Stimulated activated CD4-positive, alpha-beta T cell treated with anti-CD3 and anti-CD28 coated beads, Interleukin-4, amount 100 ng/mL, for 24 hours (primary cell): ENCODE results near the gene OVCH2.
"Not testable (repeated sequence)": the region's sequence is repeated elsewhere in the genome, so short reads cannot be mapped to it uniquely, and the experiment has no call there.

Experiments
- DNase-seq: peaks from one replicate; pipeline ENCODE4 v3.0.0-alpha.2; 2020

OVCH2 gene

GRCh38 chr11:7706377-7706776 lies at the start of gene OVCH2:
Gene OVCH2, minus strand, starts transcription at chr11:7706477. Its CDS starts 83 bp downstream, at chr11:7706394.
- no peak for DNase-seq

GRCh38 chr11:7749456-7749855 lies 43.2 kb upstream of the OVCH2 start:
- no peak for DNase-seq

GRCh38 chr11:7734767-7735166 lies 28.5 kb upstream of the OVCH2 start:
- DNase-seq: not testable (repeated sequence)

- DNase-seq: no peak
Measured at GRCh38 chr11:7714786-7715185, 8.5 kb upstream of the OVCH2 start.

- no peak for DNase-seq
Measured at GRCh38 chr11:7703740-7704139, 2.5 kb downstream of the OVCH2 start.

GRCh38 chr11:7696424-7696823 lies 9.9 kb downstream of the OVCH2 start:
- DNase-seq: peak; percentile 17

- no peak for DNase-seq
Measured at GRCh38 chr11:7694235-7694634, 12.0 kb downstream of the OVCH2 start.

GRCh38 chr11:7692426-7692825 lies 13.9 kb downstream of the OVCH2 start:
- DNase-seq: no peak

GRCh38 chr11:7691759-7692350 lies 14.4 kb downstream of the OVCH2 start:
- DNase-seq: no peak

- DNase-seq: no peak
Measured at GRCh38 chr11:7690648-7691047, 15.6 kb downstream of the OVCH2 start.

- no peak for DNase-seq
Measured at GRCh38 chr11:7689239-7689638, 17.0 kb downstream of the OVCH2 start.

- DNase-seq: no peak
Measured at GRCh38 chr11:7688238-7688826, 17.9 kb downstream of the OVCH2 start.

- DNase-seq: no peak
Measured at GRCh38 chr11:7687386-7687785, 18.9 kb downstream of the OVCH2 start.

- DNase-seq: no peak
Measured at GRCh38 chr11:7686761-7687160, 19.5 kb downstream of the OVCH2 start.

GRCh38 chr11:7683571-7683970 lies 22.7 kb downstream of the OVCH2 start:
- no peak for DNase-seq

GRCh38 chr11:7677796-7678201 lies 28.5 kb downstream of the OVCH2 start:
- DNase-seq: no peak

- DNase-seq: no peak
Measured at GRCh38 chr11:7677071-7677470, 29.2 kb downstream of the OVCH2 start.

- no peak for DNase-seq
Measured at GRCh38 chr11:7675631-7676030, 30.6 kb downstream of the OVCH2 start.

- no peak for DNase-seq
Measured at GRCh38 chr11:7673724-7674434, 32.4 kb downstream of the OVCH2 start.

GRCh38 chr11:7672960-7673723 lies 33.1 kb downstream of the OVCH2 start, which contains the start of gene CYB5R2:
Gene CYB5R2, minus strand, starts transcription at chr11:7673500. Its CDS starts 675 bp downstream, at chr11:7672825.
- DNase-seq: no peak

GRCh38 chr11:7672276-7672959 lies 33.9 kb downstream of the OVCH2 start:
- no peak for DNase-seq

GRCh38 chr11:7671347-7672215 lies 34.7 kb downstream of the OVCH2 start:
- peak; percentile 18 for DNase-seq
